Fibroblast of lung (primary cell): ENCODE data around the gene MAML3. TPM values are rescaled to one million over a fixed set of nuclear protein-coding genes. Genes with fewer than 3 reads are reported as not detected.

ENCODE experiments used
- DNase-seq, 2 donors: peaks; one replicate each; pipeline versions ENCODE4 v3.0.0 to v3.0.0-alpha.2; 2010; ENCODE audit warnings: low read depth in 2 of 2
- H2AFZ ChIP-seq: 2 replicates; pipeline ENCODE4 v1.5.1; 2012; ENCODE audit warnings: low read length, control low read depth, inconsistent platforms
- H3K27ac ChIP-seq: 2 replicates; pipeline ENCODE4 v1.5.1; 2011; ENCODE audit warnings: low read length, control low read depth; ENCODE audit not compliant: insufficient read depth
- H3K27me3 ChIP-seq: 2 replicates; pipeline ENCODE4 v1.5.1; 2011; ENCODE audit warnings: mild to moderate bottlenecking, low read length; ENCODE audit not compliant: control insufficient read depth, insufficient read depth
- H3K36me3 ChIP-seq: 2 replicates; pipeline ENCODE4 v1.5.1; 2011; ENCODE audit warnings: low read length; ENCODE audit not compliant: control insufficient read depth, insufficient read depth
- H3K4me1 ChIP-seq: 2 replicates; pipeline ENCODE4 v1.5.1; 2011; ENCODE audit warnings: low read length; ENCODE audit not compliant: control insufficient read depth, insufficient read depth; ENCODE audit errors: extremely low read depth
- H3K4me2 ChIP-seq: 2 replicates; pipeline ENCODE4 v1.5.1; 2011; ENCODE audit warnings: low read length, control low read depth; ENCODE audit not compliant: insufficient read depth; ENCODE audit errors: extremely low read depth
- H3K4me3 ChIP-seq, 4 experiments: fragments of 200-600 bp in 1 of 4; sonication (generic) in 1 of 4; replicated peaks in 1 of 4; 2 replicates each; pipeline ENCODE4 v1.5.1; 2011 to 2016; ENCODE audit warnings: low read length in 4 of 4, low read depth in 3 of 4, mild to moderate bottlenecking in 3 of 4, control low read depth in 2 of 4, inconsistent platforms in 1 of 4, mixed read lengths in 1 of 4; ENCODE audit not compliant: insufficient read depth in 1 of 4; ENCODE audit errors: control extremely low read depth in 1 of 4
- H3K79me2 ChIP-seq: 2 replicates; pipeline ENCODE4 v1.5.1; 2012; ENCODE audit warnings: mild to moderate bottlenecking, low read length, inconsistent platforms; ENCODE audit not compliant: control insufficient read depth, insufficient read depth
- H3K9ac ChIP-seq: 2 replicates; pipeline ENCODE4 v1.5.1; 2011; ENCODE audit warnings: mild to moderate bottlenecking, low read length, control low read depth; ENCODE audit not compliant: insufficient read depth
- H3K9me3 ChIP-seq: 2 replicates; pipeline ENCODE4 v1.5.1; 2012; ENCODE audit warnings: low read depth, low read length; ENCODE audit not compliant: control insufficient read depth, insufficient read depth
- H4K20me1 ChIP-seq: 2 replicates; pipeline ENCODE4 v1.5.1; 2011; ENCODE audit warnings: low read length; ENCODE audit not compliant: control insufficient read depth, insufficient read depth; ENCODE audit errors: extremely low read depth
- CTCF ChIP-seq, 2 donors: IDR thresholded peaks in 1 of 2; conservative IDR thresholded peaks in 1 of 2; 1 replicate in 1 of 2; 2 replicates in 1 of 2; pipeline ENCODE4 v1.5.1; 2011 to 2012; ENCODE audit warnings: low read length in 2 of 2, control low read depth in 1 of 2, inconsistent platforms in 1 of 2, low read depth in 1 of 2, mild to moderate bottlenecking in 1 of 2
- EZH2 ChIP-seq: IDR thresholded peaks from 2 replicates; pipeline ENCODE4 v1.5.1; 2012; ENCODE audit warnings: low read length, control low read depth, mild to moderate bottlenecking; ENCODE audit errors: missing control alignments
- polyA plus RNA-seq, 2 donors: library from polyadenylated mRNA; depleted of rRNA in 1 of 2; stranded (reverse) in 1 of 2; unstranded in 1 of 2; fragments of >200 nt; gene quantifications; 2 replicates each; pipeline ENCODE4 v1.2.1, GENCODE V29; 2011 to 2012; ENCODE audit warnings: missing spikeins in 1 of 2
- total RNA-seq: library from RNA; depleted of rRNA; stranded (reverse); fragments of >200 nt; gene quantifications from 2 replicates; pipeline ENCODE4 v1.2.1, GENCODE V29; 2014

MAML3 gene
- total and polyA plus RNA-seq, 2 donors (not counting 1 experiment from before 2014, with no cell fraction given), result 2.0 to 2.8 TPM

- H3K4me1 ChIP-seq, result peaks cover 2% of the 10 kb centered on the region
- H3K4me3 ChIP-seq, result no peak overlapping the region
- no peak for DNase-seq
- H3K9ac ChIP-seq, result no peak overlapping the region
- H3K4me2 ChIP-seq, result no peak overlapping the region
- H2AFZ ChIP-seq, result no peak overlapping the region
- H3K36me3 ChIP-seq, result no peaks in the 10 kb centered on the region
- no peak overlapping the region for H3K27ac ChIP-seq
- no peaks in the 10 kb centered on the region for H4K20me1 ChIP-seq
- no peaks in the 10 kb centered on the region for H3K9me3 ChIP-seq
- no peaks in the 10 kb centered on the region for H3K27me3 ChIP-seq
- no peaks in the 10 kb centered on the region for H3K79me2 ChIP-seq
- no peak for TF ChIP-seq CTCF (conservative IDR thresholded peaks at IDR 0.05 in 1 of 2, IDR thresholded peaks at IDR 0.05 in 1 of 2; ENCODE audit: low read depth in 1 of 2, low read length in 2 of 2)
Measured at GRCh38 chr4:139760567-139760966, 393.4 kb downstream of the MAML3 start.

- H3K4me2 ChIP-seq, result no peak overlapping the region
- TF ChIP-seq CTCF (conservative IDR thresholded peaks at IDR 0.05 in 1 of 2, IDR thresholded peaks at IDR 0.05 in 1 of 2; ENCODE audit: low read depth in 1 of 2, low read length in 2 of 2), result no peak
- TF ChIP-seq EZH2, result no peak
- H3K36me3 ChIP-seq, result no peaks in the 10 kb centered on the region
- no peaks in the 10 kb centered on the region for H3K9me3 ChIP-seq
- H3K9ac ChIP-seq, result no peak overlapping the region
- H3K27ac ChIP-seq, result no peak overlapping the region
- H3K4me1 ChIP-seq, result peaks cover 2% of the 10 kb centered on the region
- no peak for DNase-seq
- no peak overlapping the region for H2AFZ ChIP-seq
- no peaks in the 10 kb centered on the region for H3K79me2 ChIP-seq
- H3K4me3 ChIP-seq, result no peak overlapping the region
- no peaks in the 10 kb centered on the region for H3K27me3 ChIP-seq
- no peaks in the 10 kb centered on the region for H4K20me1 ChIP-seq
Measured at GRCh38 chr4:139759097-139759496, 394.9 kb downstream of the MAML3 start.

GRCh38 chr4:139756391-139757180, 397.4 kb downstream of the MAML3 start:
- TF ChIP-seq CTCF (conservative IDR thresholded peaks at IDR 0.05 in 1 of 2, IDR thresholded peaks at IDR 0.05 in 1 of 2; ENCODE audit: low read depth in 1 of 2, low read length in 2 of 2) (no peak), EZH2 (no peak)
- DNase-seq, result peak in 1 of 2 donors; percentile 24
- Histone ChIP-seq H3K4me3 (no peak overlapping the region), H4K20me1 (no peaks in the 10 kb centered on the region), H3K4me2 (no peak overlapping the region), H3K36me3 (no peaks in the 10 kb centered on the region), H3K9me3 (no peaks in the 10 kb centered on the region), H2AFZ (no peak overlapping the region), H3K9ac (no peak overlapping the region), H3K4me1 (no peaks in the 10 kb centered on the region), H3K79me2 (no peaks in the 10 kb centered on the region), H3K27me3 (no peaks in the 10 kb centered on the region), H3K27ac (no peak overlapping the region)
